HG02571 (cell line): ENCODE measurements around the gene CTSD.

ENCODE experiments used
- ATAC-seq: cut with Tn5 transposase; IDR thresholded peaks from one replicate; pipeline ENCODE4 v1.9.1; 2021; ENCODE audit warnings: mild to moderate bottlenecking, moderate library complexity; ENCODE audit not compliant: unreplicated experiment

Gene CTSD

DNA sequence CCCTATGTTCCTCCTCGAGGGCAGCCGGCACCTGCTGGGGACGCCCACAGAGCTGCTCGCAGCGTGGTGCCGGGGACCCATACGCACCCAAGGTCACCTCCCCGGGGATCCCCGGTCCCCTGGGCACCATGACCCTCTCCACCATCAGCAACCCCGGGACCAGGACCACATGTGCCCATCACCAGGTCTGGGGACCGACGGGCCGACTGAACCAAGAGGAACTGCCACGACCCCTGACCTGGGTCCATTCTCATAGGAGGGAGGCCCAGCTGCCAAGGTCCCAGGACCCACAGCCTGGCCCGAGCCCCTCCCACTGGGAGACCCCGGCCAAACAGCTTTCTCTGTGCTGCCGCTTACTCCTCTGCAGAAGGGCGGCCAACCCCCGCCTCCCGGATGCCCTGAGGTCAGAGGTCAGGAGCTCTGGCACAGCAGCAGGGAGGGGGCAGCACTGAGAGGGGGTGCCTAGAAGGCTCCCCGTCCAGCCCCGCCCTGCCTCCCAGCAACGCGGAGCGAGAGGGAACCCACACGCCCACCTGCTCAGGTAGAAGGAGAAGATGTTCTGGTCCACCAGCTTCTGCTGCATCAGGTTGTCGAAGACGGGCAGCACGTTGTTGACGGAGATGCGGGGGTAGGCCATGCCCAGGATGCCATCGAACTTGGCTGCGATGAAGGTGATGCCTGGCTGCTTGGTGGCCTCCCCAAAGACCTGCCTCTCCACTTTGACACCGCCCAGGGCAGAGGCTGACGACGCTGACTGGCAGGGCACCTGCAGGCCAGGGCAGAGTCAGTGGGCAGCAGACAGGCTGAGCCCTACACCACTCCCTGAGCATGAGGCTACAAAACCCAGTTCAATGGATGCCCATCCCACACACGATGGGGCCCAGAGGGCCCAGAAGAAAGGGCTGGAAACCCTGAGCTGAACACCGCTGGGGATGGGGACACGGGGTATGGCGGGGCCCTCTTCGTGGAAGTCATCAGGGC lies 6.6 kb downstream of the CTSD start:
- no peak for ATAC-seq

DNA sequence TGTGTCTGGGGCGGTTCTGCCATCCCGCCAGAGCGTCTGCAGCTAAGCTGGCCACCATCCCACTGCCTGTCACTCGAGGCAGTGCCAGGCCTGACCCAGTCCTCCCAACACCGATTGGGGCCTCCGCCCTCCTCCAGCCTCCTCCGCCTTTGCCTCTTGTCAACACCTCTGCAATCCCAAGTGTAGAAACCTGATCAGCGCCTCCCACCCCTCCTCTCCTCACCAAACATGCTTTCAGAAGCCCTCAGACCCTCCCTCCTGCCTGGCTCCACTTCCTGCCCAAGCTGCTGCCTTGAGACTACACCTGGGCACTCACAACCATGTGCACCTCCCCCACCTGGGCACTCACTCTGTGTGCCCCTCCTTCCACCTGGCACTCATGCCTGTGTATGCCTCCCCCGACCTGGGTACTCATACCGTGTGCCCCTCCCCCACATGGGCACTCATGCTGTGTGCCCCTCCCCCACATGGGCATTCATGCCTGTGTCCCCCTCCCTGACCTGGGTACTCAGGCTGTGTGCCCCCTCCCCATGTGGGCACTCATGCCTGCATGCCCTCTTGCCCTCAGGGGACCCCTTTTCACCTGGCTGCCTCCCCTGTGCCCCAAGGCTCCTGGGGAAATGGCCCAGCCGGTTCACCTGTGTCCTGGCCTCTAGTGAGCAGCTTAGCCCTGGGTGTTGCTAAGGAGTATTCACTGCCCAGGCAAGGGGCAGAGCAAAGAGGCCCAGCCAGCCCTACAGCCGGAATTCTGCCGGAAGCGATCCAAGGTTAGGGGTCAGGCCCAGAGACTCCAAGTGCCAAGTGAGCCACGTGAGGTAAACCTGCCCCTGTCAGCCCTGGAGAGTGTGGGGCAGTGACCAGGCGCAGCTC lies 7.8 kb downstream of the CTSD start:
- ATAC-seq = no peak

DNA sequence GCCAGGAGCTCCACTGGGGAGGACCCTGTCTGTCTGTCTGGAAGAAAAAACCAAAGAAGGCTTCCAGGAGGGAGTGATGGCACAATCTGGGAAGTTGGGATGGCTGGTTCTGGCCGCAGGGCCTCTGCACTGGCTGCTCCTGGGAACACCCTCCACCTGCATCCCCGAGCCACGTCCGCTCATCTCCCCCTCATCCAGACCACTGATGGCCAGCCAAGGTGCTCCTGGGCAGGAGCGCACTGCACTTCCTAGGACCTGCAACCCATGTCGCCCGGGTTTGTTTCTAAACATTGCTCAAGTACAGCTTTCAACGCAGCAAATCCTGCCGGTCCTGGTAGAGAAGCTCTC lies 8.4 kb downstream of the CTSD start:
- no peak for ATAC-seq

DNA sequence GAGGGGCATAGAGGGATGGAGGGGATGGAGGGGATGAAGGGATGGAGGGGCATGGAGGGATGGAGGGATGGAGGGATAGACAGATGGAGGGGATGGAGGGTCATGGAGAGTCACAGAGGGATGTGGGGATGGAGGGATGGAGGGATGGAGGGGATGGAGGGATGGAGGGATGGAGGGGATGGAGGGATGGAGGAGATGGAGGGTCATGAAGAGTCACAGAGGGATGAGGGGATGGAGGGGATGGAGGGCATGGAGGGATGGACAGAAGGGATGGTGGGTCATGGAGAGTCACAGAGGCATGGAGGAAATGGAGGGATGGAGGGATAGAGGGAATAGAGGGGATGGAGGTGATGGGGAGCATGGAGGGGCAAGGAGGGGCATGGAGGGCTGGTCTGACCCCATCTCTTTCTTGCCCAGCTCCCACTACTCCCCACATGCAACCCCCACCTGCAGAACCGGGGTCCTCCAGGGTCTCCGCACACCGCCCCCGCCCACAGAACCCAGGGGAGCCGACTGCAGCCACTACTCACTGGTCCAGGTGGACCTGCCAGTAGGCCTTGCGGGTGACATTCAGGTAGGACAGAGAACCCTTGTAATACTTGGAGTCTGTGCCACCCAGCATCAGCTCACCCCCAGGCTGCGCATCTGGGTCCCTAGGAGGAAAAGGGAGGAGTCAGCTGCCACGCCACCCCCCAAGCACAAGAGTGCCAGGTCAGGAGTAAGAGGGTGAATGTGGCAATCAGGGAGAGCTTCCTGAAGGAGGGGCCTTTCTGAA lies 9.2 kb downstream of the CTSD start:
- ATAC-seq = no peak

DNA sequence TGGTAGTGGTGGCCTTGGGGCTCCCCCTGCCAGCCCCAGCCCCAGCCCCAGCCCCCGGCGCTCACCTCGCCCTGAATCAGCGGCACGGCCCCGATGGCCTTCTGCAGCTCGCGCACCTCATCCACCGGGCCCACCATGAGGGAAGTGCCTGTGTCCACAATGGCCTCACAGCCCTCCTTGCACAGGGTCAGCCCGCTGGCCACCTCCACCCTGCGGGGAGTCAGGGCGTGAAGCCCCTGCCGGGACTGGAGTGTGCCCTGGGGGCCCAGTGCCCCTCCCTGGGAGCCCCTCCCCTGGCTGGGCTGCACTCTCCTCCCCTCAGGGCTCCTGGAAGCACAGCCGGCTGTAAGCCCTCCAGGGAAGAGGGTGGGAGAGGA lies 9.8 kb downstream of the CTSD start:
- no peak for ATAC-seq

DNA sequence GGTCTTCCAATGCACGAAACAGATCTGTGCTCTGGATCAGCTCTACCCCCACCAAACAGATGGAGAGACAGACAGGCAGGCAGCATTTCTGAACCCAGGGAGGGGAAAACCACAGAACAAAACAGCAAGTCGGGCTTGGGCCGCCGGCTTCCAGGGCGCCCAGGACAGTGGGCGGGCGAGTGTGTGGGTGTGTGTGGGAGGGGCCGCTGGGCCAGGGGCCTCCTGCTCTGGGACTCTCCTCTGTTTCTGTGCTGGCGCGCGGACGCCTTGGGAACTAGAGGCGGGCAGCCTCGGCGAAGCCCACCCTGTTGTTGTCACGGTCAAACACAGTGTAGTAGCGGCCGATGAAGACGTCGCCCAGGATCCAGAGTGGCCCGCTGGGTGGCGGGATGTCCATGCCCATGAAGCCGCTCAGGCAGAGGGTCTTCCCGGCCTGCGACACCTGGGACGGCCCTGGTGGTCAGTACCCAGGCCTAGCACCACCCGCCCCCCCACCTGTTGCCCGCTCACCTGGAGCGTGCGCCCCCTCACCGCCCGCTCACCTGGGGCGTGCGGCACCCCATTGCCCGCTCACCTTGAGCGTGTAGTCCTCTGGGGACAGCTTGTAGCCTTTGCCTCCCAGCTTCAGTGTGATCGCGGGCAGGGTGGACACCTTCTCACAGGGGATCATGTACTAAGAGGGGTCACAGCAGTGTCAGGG lies 10.3 kb downstream of the CTSD start:
- ATAC-seq = no peak

DNA sequence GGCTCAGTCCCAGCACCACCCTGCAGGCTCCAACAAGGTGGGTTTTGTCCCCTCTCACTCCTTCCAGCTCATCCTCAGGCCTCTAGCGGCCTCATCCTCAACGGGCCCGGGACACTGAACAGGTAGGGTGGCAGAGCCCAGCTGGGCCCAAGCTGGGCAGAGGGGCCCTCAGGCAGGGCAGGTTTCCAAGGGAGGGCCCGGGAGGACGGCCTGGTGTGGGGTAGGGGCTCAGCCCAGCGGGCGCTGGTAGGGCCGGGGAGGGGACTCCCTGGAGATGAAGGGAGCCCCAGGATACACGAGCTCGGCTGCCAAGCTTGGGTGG lies 10.9 kb downstream of the CTSD start:
- no peak for ATAC-seq

DNA sequence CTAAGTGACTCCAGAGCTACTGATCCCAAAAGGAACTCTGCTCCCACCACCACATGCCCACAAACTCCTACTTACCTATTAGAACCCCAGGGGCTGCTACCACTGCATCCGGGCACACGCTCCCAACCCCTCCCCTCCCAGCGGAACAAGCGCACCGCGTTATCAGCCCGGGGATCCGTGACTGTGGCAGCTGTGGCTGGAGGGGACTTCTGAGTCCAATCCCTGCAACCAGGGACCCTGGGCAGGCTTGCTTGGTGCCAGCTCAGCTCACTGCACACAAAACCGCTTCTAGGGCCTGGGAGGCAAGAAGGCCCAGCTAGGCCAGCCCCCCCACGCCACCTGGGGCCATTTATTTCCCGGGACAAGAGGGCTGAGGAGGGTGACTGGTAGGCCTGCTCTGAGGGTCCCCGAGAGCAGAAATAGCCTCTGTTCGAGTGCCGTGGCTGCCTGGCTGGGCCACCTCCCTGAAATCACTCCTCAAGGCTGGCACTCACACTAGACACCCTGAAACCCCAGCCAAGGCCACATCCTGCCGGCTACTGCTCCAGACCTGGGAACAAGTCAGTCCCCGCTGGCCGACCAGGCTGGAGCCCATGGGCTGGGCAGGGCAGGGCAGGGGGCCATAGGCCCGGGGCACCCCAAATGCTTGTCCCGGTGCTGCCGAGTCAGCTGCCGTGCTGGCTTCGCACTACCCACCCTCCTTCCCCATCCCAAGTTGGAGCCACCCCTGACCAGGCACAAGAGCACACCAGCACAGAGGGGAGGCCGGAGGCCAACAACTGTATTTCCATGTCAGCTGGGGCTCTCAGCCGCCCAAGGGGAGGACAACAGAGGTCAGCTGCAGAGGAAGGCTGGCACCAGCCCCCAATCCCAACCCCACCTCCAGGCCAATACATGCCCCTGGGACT lies 11.5 kb downstream of the CTSD start:
- ATAC-seq = no peak

DNA sequence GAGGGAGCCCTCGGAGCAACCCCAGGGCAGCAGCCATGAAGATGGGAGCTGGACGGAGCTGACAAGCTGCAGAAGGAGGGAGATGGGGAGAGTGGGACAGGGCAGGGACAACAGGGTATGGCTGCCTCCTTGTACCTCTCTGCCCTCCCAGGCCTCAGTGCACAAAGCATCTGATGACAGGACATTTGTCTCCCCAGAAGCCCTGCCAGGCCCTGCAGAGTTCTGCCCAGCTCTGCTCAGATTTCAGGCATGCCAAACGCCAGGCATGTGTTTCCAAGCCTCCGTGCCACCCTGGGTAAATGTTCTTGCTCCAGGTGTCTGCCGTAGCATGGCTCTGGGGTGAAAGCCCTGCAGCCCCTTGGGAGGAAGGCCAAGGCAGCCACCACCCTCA lies 12.2 kb downstream of the CTSD start:
- no peak for ATAC-seq

DNA sequence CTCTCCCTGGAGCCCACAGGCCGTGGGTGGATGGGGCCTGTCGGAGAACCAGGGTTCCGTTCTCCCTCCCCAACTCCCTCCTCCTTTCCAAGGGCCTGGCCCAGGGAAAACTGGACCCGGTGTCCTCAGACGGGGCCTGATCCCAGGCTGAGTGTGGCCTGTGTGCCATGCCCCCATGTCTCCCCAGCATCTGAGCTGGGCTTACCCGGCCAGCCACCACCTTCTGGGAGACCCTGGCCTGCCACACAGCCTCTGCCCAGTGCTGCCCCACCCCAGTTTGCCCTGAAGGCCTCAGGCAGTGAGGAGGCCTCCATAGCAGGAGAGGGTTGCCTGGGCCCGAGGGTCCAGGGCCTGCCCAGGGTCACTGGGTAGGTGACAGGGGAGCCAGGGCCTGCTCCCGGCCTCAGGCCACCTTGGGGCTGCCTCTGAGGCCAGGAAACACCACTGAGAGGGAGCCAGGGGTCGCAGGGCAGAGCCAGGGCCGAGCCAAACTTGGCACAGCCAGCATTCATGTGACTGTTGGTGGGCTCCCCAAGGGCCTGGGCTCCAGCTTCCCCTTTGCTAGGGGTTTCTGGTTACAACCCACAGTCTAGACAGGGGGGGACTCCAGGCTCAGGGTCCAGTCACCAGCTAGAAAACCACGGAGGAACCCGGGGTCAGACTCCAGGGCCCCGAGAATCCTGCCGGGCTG lies 12.7 kb downstream of the CTSD start:
- ATAC-seq = no peak

DNA sequence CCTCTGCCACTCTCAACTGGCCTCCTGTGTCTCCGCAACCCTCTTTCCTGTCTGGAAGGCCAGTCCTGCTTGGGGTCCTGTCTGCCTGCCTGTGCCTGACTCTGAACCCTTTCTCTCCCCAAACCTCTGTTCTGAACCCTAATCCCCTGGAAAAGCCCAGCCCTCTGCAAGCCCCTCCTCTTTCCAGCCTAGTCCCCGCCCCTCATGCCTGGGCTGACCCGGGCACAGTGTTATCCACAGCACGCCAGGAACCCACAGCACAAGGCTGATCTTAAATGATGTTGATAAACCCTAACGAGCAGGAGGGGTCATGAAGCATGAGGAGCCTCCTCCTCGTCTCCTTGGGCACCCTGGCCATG lies 13.3 kb downstream of the CTSD start, which contains the start of gene IFITM10:
IFITM10 (minus strand) TSS at position 115 of the 359 bp plus-strand sequence. CDS start 153 bp downstream, outside the sequence.
- ATAC-seq = no peak

DNA sequence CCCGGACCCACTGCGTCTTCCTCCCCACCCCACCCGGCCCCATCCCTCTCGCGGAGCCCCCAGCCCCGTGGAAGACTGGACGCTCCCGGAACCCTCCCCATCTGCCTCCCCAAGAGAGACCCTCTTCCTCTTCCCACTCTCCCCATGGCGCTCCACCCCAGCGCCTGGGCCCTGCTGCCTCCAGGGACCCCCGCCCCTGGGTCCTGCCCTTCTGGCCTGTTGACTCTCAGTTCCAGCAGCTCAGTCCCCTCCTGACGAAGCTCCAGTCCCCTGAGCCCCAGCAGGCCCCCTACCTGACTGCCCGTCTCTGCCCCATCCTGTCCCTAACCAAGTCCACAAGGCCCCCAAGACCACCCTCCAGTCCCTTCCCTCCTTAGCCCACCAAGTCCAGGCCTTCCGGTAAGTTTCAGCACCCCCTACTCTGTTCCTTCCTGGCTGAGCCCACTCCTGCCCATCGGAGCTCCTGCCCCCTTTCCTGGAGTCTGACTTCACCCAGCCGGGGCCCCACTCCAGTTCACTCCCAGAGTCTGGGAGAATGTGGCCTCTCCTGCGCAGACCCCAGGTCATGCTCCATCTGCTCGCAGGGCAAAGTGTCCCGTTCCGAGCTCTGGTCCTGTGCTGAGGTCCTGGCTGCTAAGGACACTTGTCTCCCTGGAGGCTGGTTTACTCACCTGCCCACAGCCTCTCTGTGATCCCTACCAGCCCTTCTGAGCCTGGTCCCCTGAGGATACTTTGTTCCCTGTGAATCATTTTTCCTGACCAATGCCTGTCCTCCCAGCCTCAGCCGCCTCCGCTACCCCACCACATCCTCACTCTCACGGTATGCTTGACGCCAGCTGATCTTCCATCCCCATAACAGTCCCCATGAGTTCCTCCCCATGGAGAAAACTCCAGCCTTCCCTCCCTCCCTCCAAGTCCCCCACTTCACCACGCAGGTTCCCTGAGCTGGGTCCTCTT lies 14.1 kb downstream of the CTSD start:
- no peak for ATAC-seq

DNA sequence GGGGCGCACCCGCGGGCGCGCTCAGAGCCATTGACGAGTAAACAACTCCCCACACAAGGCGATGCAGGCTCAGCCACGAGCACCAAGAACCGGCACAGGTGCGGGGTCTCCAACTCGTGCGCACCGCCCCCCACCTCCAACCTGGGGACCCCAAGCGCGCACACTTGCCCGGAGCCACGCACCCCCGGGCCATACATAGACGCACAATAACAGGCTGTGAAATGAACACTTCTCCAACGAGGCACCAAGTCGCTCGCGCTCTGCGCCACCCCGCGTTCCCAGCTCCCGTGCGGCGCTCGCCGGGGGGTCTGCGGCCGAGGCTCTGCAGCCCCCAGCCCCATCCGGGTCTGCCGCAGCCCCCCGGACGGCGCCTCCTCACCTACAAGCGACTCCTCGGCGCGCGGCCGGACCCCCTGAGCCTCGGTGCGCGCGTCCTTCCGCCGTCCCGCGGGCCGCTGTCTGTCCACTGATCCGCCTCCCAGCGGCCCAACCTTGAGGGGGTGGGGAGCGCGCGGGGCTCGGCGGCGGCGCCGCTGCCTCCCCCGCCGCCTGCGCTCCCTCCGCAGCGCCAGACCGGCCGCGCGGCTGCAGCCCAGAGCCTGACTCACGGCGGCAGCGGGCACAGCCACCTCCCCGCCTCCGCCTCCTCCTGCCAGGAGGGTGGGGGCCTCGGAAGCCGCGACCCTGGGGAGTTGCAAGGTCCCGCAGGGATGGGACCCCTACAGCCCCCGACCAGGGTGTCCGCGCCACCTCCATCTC lies 14.9 kb downstream of the CTSD start:
- ATAC-seq = no peak

DNA sequence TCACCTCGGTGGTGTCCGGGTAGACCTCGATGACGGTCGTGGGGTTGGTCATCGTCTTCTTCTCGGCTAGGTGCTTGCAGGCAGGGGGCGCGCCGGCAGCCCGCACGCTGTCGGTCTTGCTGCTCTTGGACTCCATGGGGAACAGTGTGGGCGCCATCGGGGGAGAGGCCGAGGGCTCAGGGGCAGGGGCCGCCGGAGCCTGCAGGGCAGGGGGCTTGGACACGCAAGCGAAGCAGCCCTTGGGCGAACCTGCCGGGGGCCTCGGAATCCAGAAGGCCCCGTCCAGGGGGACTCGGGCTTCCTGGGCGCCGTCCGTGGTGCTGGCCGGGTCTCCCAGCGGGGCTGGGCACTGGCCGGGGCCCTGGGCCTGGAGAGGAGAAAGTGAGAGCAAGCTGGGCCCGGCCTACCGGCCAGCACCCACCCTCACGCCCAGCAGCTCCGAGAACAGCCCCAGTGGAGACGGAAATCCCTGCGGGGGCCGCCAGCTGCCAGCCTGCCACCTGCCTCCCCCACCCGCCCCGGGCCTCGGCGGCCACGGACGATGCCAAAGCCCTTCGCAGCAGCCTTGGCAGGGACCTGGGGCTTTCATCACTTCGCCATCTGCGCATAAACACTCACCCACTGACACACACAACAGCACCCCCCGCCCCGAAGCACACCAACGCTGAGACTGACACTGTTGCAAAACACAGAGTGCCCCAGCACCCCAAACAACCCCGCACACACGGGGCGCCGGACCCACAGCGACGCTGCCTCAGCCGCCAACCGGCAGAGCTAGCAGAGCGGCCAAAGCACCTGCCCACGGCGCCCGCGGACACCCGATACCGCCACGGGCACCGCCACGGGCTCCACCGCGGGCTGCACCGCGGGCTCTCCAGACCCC lies 15.7 kb downstream of the CTSD start:
- no peak for ATAC-seq

DNA sequence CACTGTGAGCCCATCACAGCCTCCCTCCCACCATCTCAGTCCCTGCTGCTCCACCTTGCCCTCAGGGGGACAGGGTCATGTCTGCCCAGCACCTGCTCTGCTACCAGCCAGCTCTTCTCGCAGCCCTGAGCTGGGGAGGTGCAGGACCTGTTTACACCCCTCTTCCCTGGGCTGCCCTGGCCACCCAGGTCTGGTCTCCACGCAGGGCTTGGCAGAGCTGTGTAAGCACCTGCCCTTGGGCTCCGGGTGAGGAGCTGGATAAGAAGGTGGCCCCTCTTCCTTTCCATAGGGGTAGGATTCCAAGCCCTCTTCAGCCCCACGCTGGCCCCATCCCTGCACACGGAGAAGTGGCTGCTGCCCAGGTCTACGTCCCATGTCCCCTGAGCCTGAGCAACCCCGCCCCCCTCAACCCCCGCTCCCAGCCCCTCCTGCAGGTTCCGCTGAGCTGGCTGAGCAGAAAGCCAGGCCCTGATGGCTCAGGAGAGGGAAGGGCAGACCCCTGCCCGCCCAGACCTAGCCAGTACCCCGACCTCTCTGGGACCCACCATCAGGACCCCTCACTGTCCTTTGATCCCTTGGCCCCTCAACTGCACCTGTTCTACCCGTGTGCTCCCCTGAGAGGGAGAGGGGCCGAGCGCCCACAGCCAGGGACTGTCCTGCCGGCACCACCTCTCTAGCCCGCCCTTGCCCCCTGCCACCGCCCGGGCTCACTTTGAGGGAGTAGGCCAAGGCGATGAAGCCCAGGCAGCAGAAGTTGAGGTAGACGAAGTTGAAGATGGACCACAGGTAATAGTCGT lies 16.6 kb downstream of the CTSD start:
- ATAC-seq = no peak
